GM12874 (cell line): ENCODE results near the gene AJUBA.

Experiments
- TF ChIP-seq, protein P1 (sequence below): IDR thresholded peaks from 2 replicates; pipeline ENCODE4 v1.5.1; 2011; ENCODE audit warnings: low read depth, mild to moderate bottlenecking, control low read depth, low read length, moderate library complexity; ENCODE audit not compliant: insufficient read depth

AJUBA gene

DNA sequence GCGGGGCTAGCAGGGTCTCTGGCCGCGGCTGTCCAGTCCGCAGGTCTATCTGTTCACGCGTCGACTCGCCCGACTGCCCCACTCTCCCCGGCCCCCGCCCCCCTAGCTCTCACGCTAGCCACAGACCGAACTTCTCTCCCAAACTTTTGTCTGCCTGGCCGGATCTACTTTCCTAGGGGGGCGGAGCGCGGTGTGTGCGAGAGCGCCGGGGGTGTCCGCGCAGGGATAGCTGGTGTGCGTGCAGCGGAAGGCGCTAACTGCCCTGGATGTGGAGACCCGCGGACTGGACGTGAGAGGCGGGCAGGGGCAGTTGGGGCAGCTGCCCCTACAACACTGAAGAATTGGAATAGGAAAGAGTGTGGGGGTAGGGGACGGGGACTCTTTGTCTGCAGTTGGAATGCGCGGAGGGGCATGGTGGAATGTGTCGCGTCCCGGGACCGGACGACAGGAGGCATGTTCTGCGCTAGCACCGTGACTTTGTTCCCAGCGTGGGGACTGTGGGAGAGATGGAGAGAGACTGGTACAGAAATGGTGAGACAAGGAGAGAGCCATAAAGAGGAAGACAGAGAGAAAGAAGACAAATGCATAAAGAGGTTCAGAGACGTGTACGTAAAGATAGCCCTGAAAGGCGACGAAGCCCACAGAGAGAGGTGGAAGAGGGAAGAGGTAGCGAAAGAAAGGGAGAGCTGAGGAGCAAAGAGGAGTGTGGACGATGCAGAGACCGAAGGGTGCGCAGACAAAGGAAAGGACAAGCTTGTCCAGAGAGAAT lies at the start of gene AJUBA:
Gene AJUBA, minus strand, starts transcription at position 75 of the 769 bp plus-strand sequence. CDS start 285 bp downstream, outside the sequence.
- TF ChIP-seq, protein P1, sequence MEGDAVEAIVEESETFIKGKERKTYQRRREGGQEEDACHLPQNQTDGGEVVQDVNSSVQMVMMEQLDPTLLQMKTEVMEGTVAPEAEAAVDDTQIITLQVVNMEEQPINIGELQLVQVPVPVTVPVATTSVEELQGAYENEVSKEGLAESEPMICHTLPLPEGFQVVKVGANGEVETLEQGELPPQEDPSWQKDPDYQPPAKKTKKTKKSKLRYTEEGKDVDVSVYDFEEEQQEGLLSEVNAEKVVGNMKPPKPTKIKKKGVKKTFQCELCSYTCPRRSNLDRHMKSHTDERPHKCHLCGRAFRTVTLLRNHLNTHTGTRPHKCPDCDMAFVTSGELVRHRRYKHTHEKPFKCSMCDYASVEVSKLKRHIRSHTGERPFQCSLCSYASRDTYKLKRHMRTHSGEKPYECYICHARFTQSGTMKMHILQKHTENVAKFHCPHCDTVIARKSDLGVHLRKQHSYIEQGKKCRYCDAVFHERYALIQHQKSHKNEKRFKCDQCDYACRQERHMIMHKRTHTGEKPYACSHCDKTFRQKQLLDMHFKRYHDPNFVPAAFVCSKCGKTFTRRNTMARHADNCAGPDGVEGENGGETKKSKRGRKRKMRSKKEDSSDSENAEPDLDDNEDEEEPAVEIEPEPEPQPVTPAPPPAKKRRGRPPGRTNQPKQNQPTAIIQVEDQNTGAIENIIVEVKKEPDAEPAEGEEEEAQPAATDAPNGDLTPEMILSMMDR = no peak

DNA sequence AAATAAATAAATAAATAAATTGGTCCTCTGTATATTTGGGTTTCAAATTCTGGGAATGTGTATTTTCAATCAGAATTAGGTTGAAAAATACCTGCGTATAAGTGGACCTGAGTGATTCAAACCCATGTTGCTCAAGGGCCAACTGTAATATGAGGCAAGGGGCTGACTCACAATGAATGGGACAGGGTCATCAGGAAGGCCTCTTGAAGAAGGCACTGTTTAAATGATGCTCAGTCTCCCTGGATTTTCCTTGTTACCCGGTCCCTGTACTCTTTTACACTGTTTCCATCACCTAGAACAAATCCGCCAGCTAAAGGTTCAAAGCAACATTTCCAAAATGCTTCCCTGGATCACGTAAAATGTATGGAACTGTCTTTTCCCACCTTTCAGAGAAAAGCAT lies 48.6 kb upstream of the AJUBA start:
- TF ChIP-seq, protein P1 = no peak

DNA sequence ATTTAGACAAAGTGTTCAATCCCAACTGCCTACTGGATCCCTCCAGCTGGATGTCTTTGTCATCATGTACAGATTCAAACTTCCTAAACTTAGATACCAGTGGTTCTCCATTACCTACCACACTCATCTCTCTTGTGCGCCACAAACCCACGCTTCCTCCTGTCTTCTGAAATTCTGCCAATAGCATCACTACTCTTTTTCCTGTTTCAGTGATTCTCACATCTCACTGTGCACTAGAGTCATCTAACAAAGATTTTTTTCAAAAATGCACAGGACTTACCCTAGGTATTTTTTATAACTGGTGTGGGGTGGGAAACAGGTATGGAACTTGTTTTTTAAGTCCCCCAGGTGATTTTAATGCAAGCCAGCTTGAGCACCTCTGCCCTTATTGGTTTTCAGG lies 46.4 kb upstream of the AJUBA start:
- TF ChIP-seq, protein P1 = no peak

DNA sequence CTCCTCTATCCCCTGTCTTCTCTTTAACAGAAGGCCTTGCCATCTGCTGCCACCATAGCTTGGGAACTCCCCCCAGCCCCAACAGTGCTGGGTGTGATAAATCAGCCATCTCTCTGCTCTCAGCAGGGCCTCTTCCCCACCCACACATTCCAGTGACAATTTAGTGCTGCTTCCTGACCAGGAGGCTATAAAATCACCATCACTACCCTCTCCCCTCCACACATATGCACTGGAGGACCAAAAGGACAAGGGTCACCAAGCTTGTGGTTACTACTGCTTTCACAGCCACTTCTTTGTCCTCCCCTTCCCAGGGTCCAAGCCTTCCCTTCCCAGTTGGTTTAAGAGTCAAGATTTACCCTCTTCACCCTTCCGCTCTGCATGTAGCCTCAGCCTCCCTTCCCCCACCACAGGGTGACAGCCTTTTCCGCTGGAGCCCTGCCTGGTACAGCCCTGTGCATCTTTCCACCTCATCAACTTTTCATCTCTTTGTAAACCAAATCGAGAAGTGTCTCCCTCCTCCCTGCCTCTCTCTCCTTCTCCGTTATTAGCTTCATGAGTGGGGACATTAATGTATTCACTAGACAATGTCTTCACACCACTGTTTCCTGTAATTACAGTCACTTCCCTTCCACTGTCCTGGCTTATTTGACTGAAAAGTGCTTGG lies 42.9 kb upstream of the AJUBA start:
- TF ChIP-seq, protein P1 = no peak

DNA sequence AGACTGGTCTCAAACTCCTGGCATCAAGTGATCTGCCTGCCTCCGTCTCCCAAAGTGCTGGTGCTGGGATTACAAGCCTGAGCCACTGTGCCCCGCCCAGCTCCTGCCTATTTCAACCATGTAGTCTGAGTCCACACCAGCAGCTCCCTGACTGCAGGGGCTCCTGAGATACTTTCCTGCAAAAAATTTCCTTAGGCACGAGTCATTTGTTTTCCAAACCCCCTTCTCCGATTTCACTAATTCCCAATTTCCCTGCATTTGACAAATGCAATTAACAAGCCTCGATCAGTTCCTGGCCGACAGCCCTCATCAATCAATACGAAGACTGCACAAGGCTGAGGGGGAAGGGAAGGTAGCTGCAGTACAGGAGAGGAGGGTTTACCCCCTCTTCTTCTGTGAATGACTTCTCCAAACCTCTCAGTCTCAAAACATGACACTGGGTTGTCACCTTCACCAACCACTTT lies 42.3 kb upstream of the AJUBA start:
- TF ChIP-seq, protein P1 = no peak

DNA sequence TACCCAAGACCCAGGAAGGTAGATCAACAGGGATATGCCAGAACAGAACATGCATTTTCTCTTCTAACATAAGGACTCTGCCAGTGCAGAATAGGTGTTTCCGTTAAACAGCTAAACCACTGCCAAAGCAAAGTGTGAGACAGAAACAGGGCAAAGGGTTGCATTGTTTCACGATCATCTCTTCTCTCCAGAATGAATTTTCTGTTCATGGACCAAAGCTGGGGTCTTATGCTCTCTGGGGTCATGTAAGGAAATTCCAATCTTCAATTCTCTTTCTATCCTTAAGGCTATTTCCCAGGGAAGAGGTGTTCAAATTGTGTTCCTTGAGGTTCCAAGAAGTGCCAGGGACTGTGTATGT lies 41.4 kb upstream of the AJUBA start:
- TF ChIP-seq, protein P1 = no peak

DNA sequence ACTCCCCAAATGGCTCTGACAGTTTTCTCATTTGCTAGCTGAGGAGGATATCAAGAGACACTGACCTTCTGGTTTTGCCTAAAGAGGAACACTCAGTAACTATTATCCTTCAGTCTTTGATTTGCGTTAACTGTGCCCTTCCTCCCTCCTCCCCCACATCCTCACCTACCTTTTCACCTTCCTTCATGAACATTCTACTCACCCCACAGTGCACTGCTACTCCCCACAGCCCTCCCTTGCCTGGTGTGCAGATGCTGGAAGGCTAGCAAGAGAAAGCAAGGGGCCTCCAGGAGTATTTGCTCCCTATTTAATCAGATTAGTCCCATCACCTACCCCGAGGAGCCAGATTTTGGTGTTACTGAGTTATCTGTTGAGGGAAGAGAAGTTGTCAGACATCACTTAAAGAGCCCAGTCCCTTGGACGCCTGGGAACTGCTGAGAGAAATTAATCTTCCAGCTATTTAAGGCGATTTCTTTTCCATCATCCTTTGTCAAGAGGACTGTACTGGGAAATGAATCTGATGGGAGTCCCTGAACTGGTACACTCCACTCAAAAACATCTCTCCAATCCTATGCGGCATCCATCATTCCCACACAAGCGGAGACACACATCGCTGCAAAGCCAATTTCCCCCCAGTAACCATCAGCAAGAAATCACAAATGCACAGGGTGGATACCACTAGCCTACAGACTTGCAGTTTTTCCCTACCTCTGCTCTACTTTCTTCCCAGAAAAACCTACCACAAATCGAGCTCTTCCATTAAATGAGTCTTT lies 40.9 kb upstream of the AJUBA start:
- TF ChIP-seq, protein P1 = no peak
